ENCODE results near the gene S100A6. TPM values are rescaled to one million over a fixed set of nuclear protein-coding genes. Genes with fewer than 3 reads are reported as not detected.
A peak's percentile ranks its signal among the peaks of the same experiment; 100 is the strongest.

The S100A6 gene
- total RNA-seq, 1 donor = 1,187 TPM

DNA sequence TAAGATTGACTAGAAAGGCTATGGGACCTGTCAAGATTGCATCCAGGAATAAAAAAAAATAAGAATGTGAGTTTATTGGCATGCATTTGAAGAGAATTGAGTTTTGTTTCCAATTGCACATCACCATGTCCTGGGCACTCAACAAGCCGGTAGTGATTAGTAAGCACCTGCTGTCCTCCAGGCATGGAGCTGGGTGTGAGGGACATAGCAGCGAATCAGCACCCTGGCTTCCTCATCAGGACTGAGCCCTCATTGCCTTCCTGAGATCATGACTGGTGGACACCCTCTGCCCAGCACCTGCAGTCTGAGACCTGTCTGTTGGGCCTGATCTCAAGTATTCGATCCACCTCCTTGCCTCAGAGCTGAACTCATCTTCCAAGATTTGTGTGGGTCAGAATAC lies 26.8 kb downstream of the S100A6 start:
- H3K79me2 ChIP-seq (ENCODE audit: insufficient read depth, low read length) = no peaks in the 10 kb centered on the region
- no peak overlapping the region for H2AFZ ChIP-seq (ENCODE audit: low read length)

DNA sequence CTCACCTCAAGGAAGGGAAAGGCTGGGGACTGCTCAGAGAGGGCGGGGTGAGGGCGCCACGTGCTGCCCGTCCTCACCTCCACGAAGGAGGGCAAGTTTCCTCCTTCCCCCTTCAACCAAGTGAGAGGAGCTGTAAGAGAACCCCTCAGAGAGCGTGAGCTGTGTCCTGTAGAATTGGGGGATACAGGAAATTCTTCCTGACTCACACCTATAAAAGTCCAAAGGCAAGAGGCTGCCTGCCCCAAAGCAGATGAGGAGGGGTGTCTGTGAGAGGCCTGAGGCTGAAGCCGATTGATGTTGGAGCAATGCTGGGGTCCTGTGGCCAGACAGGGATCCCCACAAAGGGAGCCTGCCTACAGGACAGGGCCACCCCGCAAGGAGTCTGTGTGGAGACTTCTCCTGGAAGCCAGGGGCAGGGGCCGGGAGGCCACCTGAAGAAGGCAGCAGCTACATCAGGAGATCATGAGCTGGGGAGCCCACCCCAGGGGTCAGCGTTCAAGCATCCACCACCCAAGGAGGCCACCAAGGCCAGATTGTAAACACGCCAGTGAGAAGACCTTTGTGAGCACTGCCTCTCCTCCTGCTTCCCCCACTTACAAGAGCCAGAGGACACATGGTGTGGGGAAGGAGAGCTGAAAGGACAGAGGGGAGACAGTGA lies 27.7 kb downstream of the S100A6 start:
- no peak for DNase-seq (ENCODE audit: insufficient read length, low spot score, missing footprints)
- TF ChIP-seq, protein P1, sequence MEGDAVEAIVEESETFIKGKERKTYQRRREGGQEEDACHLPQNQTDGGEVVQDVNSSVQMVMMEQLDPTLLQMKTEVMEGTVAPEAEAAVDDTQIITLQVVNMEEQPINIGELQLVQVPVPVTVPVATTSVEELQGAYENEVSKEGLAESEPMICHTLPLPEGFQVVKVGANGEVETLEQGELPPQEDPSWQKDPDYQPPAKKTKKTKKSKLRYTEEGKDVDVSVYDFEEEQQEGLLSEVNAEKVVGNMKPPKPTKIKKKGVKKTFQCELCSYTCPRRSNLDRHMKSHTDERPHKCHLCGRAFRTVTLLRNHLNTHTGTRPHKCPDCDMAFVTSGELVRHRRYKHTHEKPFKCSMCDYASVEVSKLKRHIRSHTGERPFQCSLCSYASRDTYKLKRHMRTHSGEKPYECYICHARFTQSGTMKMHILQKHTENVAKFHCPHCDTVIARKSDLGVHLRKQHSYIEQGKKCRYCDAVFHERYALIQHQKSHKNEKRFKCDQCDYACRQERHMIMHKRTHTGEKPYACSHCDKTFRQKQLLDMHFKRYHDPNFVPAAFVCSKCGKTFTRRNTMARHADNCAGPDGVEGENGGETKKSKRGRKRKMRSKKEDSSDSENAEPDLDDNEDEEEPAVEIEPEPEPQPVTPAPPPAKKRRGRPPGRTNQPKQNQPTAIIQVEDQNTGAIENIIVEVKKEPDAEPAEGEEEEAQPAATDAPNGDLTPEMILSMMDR (IDR thresholded peaks at IDR 0.05; ENCODE audit: extremely low read depth, low read depth, low read length) = no peak
- Histone ChIP-seq H4K20me1 (ENCODE audit: insufficient read depth, low read length) (no peaks in the 10 kb centered on the region), H3K4me2 (ENCODE audit: insufficient read depth, low read length) (no peak overlapping the region), H3K9me3 (ENCODE audit: low read depth, low read length) (no peaks in the 10 kb centered on the region), H2AFZ (ENCODE audit: low read length) (peak overlapping the region; percentile 44), H3K79me2 (ENCODE audit: insufficient read depth, low read length) (no peaks in the 10 kb centered on the region), H3K27me3 (ENCODE audit: insufficient read depth, low read length) (no peaks in the 10 kb centered on the region), H3K27ac (ENCODE audit: low read depth, low read length) (peak overlapping the region; percentile 60), H3K36me3 (ENCODE audit: insufficient read depth, low read length) (no peaks in the 10 kb centered on the region), H3K4me1 (ENCODE audit: insufficient read depth, low read length) (peaks cover 36% of the 10 kb centered on the region), H3K4me3 (ENCODE audit: insufficient read depth, low read length) (no peak overlapping the region)

More for the DNA sequence above, 26.8 kb downstream of the S100A6 start:
- H4K20me1 ChIP-seq (ENCODE audit: insufficient read depth, low read length) = no peaks in the 10 kb centered on the region
- H3K4me3 ChIP-seq (ENCODE audit: insufficient read depth, low read length) = no peak overlapping the region
- no peaks in the 10 kb centered on the region for H3K9me3 ChIP-seq (ENCODE audit: low read depth, low read length)
- TF ChIP-seq, protein P1 (IDR thresholded peaks at IDR 0.05; ENCODE audit: extremely low read depth, low read depth, low read length) = no peak
- H3K36me3 ChIP-seq (ENCODE audit: insufficient read depth, low read length) = no peaks in the 10 kb centered on the region
- peaks cover 36% of the 10 kb centered on the region for H3K4me1 ChIP-seq (ENCODE audit: insufficient read depth, low read length)
- no peak overlapping the region for H3K27ac ChIP-seq (ENCODE audit: low read depth, low read length)
- no peaks in the 10 kb centered on the region for H3K27me3 ChIP-seq (ENCODE audit: insufficient read depth, low read length)
- H3K4me2 ChIP-seq (ENCODE audit: insufficient read depth, low read length) = no peak overlapping the region
- no peak for DNase-seq (ENCODE audit: insufficient read length, low spot score, missing footprints)

DNA sequence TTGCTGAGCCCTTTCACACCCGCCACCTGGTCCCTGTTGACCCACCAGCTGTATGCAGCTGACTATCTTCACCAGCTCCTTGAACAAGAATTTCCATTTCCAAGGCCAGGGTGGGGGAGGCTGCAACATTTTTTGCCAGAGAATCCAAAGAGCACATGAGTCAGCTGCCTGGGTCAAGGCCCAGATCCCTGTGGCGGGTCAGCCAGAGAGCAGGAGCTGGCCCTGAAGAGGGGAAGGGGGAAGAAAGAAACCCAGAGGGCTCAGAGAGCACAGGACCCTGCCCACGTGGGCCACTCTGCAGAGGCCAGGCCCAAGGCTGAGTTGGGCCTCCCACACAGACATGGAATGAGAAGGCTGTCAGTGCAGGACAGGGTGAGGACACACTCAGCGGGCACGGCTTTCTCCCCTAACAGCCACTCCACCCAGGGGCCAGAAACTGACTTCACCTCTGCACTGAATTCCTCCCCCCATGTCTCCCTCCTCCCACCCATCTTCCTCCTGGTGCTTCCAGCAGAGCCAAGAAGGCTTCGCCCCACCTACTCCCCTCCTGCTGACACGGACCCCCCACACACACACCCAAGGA lies 28.9 kb downstream of the S100A6 start:
- Histone ChIP-seq H3K36me3 (ENCODE audit: insufficient read depth, low read length) (no peaks in the 10 kb centered on the region), H3K4me1 (ENCODE audit: insufficient read depth, low read length) (peaks cover 36% of the 10 kb centered on the region), H4K20me1 (ENCODE audit: insufficient read depth, low read length) (no peaks in the 10 kb centered on the region), H2AFZ (ENCODE audit: low read length) (peak overlapping the region; percentile 64), H3K79me2 (ENCODE audit: insufficient read depth, low read length) (no peaks in the 10 kb centered on the region), H3K9me3 (ENCODE audit: low read depth, low read length) (no peaks in the 10 kb centered on the region), H3K4me3 (ENCODE audit: insufficient read depth, low read length) (peak overlapping the region; percentile 1), H3K27me3 (ENCODE audit: insufficient read depth, low read length) (no peaks in the 10 kb centered on the region), H3K4me2 (ENCODE audit: insufficient read depth, low read length) (peak overlapping the region; percentile 35), H3K27ac (ENCODE audit: low read depth, low read length) (peak overlapping the region; percentile 60)
- TF ChIP-seq, protein P1 (IDR thresholded peaks at IDR 0.05; ENCODE audit: extremely low read depth, low read depth, low read length) = no peak
- DNase-seq (ENCODE audit: insufficient read length, low spot score, missing footprints) = peak; percentile 95

DNA sequence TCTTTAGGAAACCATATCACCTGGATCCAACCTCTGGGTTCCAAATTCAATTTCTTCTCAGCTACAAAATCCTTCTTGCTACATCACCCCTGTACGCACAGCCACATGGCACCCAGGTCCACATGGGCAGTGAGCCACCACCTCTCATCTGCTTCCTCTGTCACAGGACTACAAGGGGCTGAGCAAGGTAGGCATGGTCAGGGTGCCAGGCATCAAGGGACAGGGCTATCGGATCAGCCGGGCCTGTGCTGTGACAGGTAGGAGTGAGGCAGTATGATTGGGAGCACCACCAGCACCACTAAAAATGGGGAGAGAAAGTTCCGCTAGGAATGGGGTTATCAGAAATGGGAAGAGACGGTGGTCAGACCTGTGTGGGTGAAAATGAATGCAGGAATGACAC lies 29.4 kb downstream of the S100A6 start:
- Histone ChIP-seq H3K36me3 (ENCODE audit: insufficient read depth, low read length) (no peaks in the 10 kb centered on the region), H3K4me2 (ENCODE audit: insufficient read depth, low read length) (peak overlapping the region; percentile 35), H2AFZ (ENCODE audit: low read length) (no peak overlapping the region), H4K20me1 (ENCODE audit: insufficient read depth, low read length) (no peaks in the 10 kb centered on the region), H3K4me1 (ENCODE audit: insufficient read depth, low read length) (peaks cover 36% of the 10 kb centered on the region), H3K27ac (ENCODE audit: low read depth, low read length) (peak overlapping the region; percentile 60), H3K9me3 (ENCODE audit: low read depth, low read length) (no peaks in the 10 kb centered on the region), H3K79me2 (ENCODE audit: insufficient read depth, low read length) (no peaks in the 10 kb centered on the region), H3K4me3 (ENCODE audit: insufficient read depth, low read length) (no peak overlapping the region), H3K27me3 (ENCODE audit: insufficient read depth, low read length) (no peaks in the 10 kb centered on the region)
- TF ChIP-seq, protein P1 (IDR thresholded peaks at IDR 0.05; ENCODE audit: extremely low read depth, low read depth, low read length) = no peak
- no peak for DNase-seq (ENCODE audit: insufficient read length, low spot score, missing footprints)
